Measurements from ENCODE around the gene HCRTR1. TPM values are rescaled to one million over a fixed set of nuclear protein-coding genes. Genes with fewer than 3 reads are reported as not detected.

The HCRTR1 gene
- total and polyA plus RNA-seq, 2 of the 8 experiments (the other 6 are each of a cell fraction or from before 2014, with no cell fraction given) = 0.35 to 0.39 TPM

GRCh38 chr1:31579374-31579773, 38.1 kb upstream of the HCRTR1 start:
- Histone ChIP-seq H3K9me3 (ENCODE audit: insufficient read depth in 2 of 2, low read depth in 1 of 2, low read length in 1 of 2) (no peaks in the 10 kb centered on the region), H2BK12ac (ENCODE audit: low read depth, low read length) (peak overlapping the region; percentile 63; the same call in 1 of the 2 replicates), H3K4me3 (ENCODE audit: extremely low read depth in 1 of 4, insufficient read depth in 2 of 4, low read depth in 3 of 4, low read length in 4 of 4) (peak overlapping the region in 1 of 4 experiments; percentile 26; a peak in 1 of 8 replicates), H2AFZ (ENCODE audit: low read length) (no peak overlapping the region), H4K5ac (ENCODE audit: insufficient read length, low read depth, low read length) (no peak overlapping the region), H4K20me1 (replicated peaks in 1 of 2; ENCODE audit: control insufficient read depth in 1 of 2, insufficient read depth in 2 of 2, low read length in 2 of 2) (no peaks in the 10 kb centered on the region), H3K14ac (ENCODE audit: insufficient read length) (no peak overlapping the region), H3K27ac (ENCODE audit: low read depth, low read length) (no peak overlapping the region), H3K18ac (ENCODE audit: extremely low read depth, low read length) (peak overlapping the region; percentile 27; the same call in 1 of the 2 replicates), H2BK20ac (ENCODE audit: low read length) (0 out of 2 replicates have a peak overlapping the region, but pooled peaks have one; percentile 48), H3K23me2 (ENCODE audit: low read depth, low read length) (no peaks in the 10 kb centered on the region; the same call in 1 of the 2 replicates), H3K4me1 (replicated peaks in 1 of 4; ENCODE audit: control insufficient read depth in 3 of 4, insufficient read depth in 4 of 4, low read length in 3 of 4) (peaks cover 10 to 55% (median 32%) of the 10 kb centered on the region in 4 experiments), H3K23ac (ENCODE audit: insufficient read length) (no peak overlapping the region), H2AK5ac (ENCODE audit: low read depth, low read length) (no peak overlapping the region), H4K8ac (ENCODE audit: extremely low read depth, insufficient read depth, low read length) (no peak overlapping the region), H3K79me1 (ENCODE audit: low read depth, low read length) (no peaks in the 10 kb centered on the region), H2BK5ac (ENCODE audit: low read depth, low read length) (no peak overlapping the region), H4K91ac (replicated peaks; ENCODE audit: insufficient read length, low read length) (no peak overlapping the region), H3K27me3 (replicated peaks in 1 of 4; ENCODE audit: control insufficient read depth in 3 of 4, extremely low read depth in 1 of 4, insufficient read depth in 3 of 4, low read length in 3 of 4) (peaks cover 0 to 2% (median 0%) of the 10 kb centered on the region in 4 experiments; a peak in 1 of 7 replicates), H3K56ac (replicated peaks; ENCODE audit: insufficient read length, low read depth, low read length) (no peak overlapping the region), H3K4me2 (ENCODE audit: insufficient read depth in 1 of 2, low read depth in 2 of 2, low read length in 2 of 2) (peak overlapping the region; percentile 50 to 55), H3K36me3 (ENCODE audit: control insufficient read depth in 2 of 4, insufficient read depth in 4 of 4, low read length in 3 of 4) (no peaks in the 10 kb centered on the region), H2BK15ac (ENCODE audit: low read length) (no peak overlapping the region), H3K79me2 (ENCODE audit: control insufficient read depth in 1 of 2, insufficient read depth in 2 of 2, low read length in 2 of 2) (no peaks in the 10 kb centered on the region), H3K9ac (replicated peaks in 1 of 4; ENCODE audit: extremely low read depth in 1 of 4, low read depth in 3 of 4, low read length in 3 of 4) (no peak overlapping the region), H3K4ac (replicated peaks; ENCODE audit: insufficient read length, low read depth, low read length) (no peak overlapping the region), H2BK120ac (replicated peaks; ENCODE audit: low read depth, low read length) (no peak overlapping the region)
- ChIA-PET CTCF (ENCODE audit: partially characterized antibody) (interaction anchor here (0.7 to 2.8 kb wide), 7 partner anchors 10 to 56 kb away, joined by 3 to 10 read pairs (median 4); no protein-coding TSS in a partner anchor), POLR2A (ENCODE audit: partially characterized antibody) (interaction anchor here (0.5 to 1.1 kb wide), 2 partner anchors 105 to 166 kb away, joined by 3 read pairs; no protein-coding TSS in a partner anchor)
- no peak for FAIRE-seq
- peak in 1 of 2 experiments; percentile 49 for DNase-seq (ENCODE audit: low read depth in 1 of 2, low spot score in 2 of 2)
- TF ChIP-seq EP300 (IDR thresholded peaks at IDR 0.05; ENCODE audit: borderline replicate concordance in 1 of 2, low read depth in 2 of 2, low read length in 2 of 2) = no peak
- TF ChIP-seq HDAC6 (IDR thresholded peaks at IDR 0.05; ENCODE audit: low read depth, low read length) = no peak
- no peak for TF ChIP-seq YY1 (IDR thresholded peaks at IDR 0.05; ENCODE audit: low read depth, low read length)
- TF ChIP-seq CHD1 (IDR thresholded peaks at IDR 0.05; ENCODE audit: low read depth, low read length) = no peak
- TF ChIP-seq RFX5 (IDR thresholded peaks at IDR 0.05; ENCODE audit: borderline replicate concordance, low read depth, low read length) = no peak
- no peak for TF ChIP-seq RXRA (IDR thresholded peaks at IDR 0.05; ENCODE audit: insufficient read depth, low read depth, low read length)
- no peak for TF ChIP-seq TCF12 (IDR thresholded peaks at IDR 0.05; ENCODE audit: low read depth, low read length)
- TF ChIP-seq PHF8 (conservative IDR thresholded peaks at IDR 0.05; ENCODE audit: low read depth, low read length) = no peak
- WGBS, 2 experiments (ENCODE audit: extremely low coverage in 1 of 2, insufficient coverage in 1 of 2, insufficient read length in 1 of 2, insufficient replicate concordance in 2 of 2, low coverage in 1 of 2, low lambda C conversion rate in 2 of 2, missing lambda C conversion rate in 1 of 2) = 53% methylated on average over 5 of the region's 5 CpGs; no CpG with 5 or more reads in 1 of the 2 experiments
